Right atrium auricular region (tissue), 2 donors: Measurements from ENCODE around the gene THAP2. TPM values are rescaled to one million over a fixed set of nuclear protein-coding genes. Genes with fewer than 3 reads are reported as not detected.

Experiments
- DNase-seq: peaks from one replicate; pipeline ENCODE4 v3.0.0-alpha.2; 2019; ENCODE audit warnings: low spot score
- H3K27ac ChIP-seq, 2 donors: fragments of 200-600 bp; sonication (generic); 1 replicate in 1 of 2; 2 replicates in 1 of 2; pipeline ENCODE4 v1.5.1; 2016 to 2019
- H3K27me3 ChIP-seq, 2 donors: fragments of 200-600 bp; sonication (generic); one replicate each; pipeline versions ENCODE4 v1.5.1 to v1.6.0; 2017 to 2019
- H3K36me3 ChIP-seq: fragments of 200-600 bp; sonication (generic); one replicate; pipeline ENCODE4 v1.5.1; 2016
- H3K4me1 ChIP-seq, 2 donors: fragments of 200-600 bp; sonication (generic); one replicate each; pipeline versions ENCODE4 v1.5.1 to v1.6.0; 2017 to 2019
- H3K4me3 ChIP-seq, 2 donors: fragments of 200-600 bp; sonication (generic); 1 replicate in 1 of 2; 2 replicates in 1 of 2; pipeline ENCODE4 v1.5.1; 2017 to 2019; ENCODE audit warnings: mild to moderate bottlenecking in 1 of 2, moderate library complexity in 1 of 2
- H3K9me3 ChIP-seq, 2 donors: fragments of 200-600 bp; sonication (generic); one replicate each; pipeline ENCODE4 v1.5.1; 2019
- total RNA-seq, 2 donors: library from RNA; depleted of rRNA; stranded (reverse); fragments of >200 nt; gene quantifications; one replicate each; pipeline ENCODE4 v1.1.0, GENCODE V29; 2016
- TF ChIP-seq, protein P1 (sequence below), 2 donors: fragments of 200-600 bp; sonication (generic); IDR thresholded peaks; one replicate each; pipeline ENCODE4 v1.5.1; 2019; ENCODE audit warnings: antibody characterized with exemption in 2 of 2

The THAP2 gene
- total RNA-seq, 2 donors from 2014 or later: 2.0 to 5.2 TPM

DNA sequence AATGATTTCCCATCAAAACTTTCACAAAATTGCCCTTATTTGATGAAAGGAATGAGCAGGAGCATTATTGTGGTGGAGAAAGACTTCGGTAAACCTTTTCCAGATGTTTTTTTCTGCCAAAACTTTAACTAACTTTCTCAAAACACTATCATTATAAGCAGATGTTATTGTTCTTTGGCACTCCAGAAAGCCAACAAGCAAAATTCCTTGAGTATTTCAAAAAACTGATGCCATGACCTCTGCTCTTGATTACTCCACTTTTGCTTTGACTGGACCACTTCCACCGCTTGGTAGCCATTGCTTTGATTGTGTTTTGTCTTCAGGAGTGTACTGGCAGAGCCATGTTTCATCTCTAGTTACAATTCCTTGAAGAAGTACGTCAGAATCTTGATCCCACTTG lies 60.9 kb downstream of the THAP2 start:
- DNase-seq: no peak
- Histone ChIP-seq H3K9me3 (no peaks in the 10 kb centered on the region), H3K36me3 (no peaks in the 10 kb centered on the region), H3K4me3 (no peak overlapping the region), H3K27ac (no peak overlapping the region), H3K27me3 (no peaks in the 10 kb centered on the region), H3K4me1 (no peaks in the 10 kb centered on the region)
- TF ChIP-seq, protein P1, sequence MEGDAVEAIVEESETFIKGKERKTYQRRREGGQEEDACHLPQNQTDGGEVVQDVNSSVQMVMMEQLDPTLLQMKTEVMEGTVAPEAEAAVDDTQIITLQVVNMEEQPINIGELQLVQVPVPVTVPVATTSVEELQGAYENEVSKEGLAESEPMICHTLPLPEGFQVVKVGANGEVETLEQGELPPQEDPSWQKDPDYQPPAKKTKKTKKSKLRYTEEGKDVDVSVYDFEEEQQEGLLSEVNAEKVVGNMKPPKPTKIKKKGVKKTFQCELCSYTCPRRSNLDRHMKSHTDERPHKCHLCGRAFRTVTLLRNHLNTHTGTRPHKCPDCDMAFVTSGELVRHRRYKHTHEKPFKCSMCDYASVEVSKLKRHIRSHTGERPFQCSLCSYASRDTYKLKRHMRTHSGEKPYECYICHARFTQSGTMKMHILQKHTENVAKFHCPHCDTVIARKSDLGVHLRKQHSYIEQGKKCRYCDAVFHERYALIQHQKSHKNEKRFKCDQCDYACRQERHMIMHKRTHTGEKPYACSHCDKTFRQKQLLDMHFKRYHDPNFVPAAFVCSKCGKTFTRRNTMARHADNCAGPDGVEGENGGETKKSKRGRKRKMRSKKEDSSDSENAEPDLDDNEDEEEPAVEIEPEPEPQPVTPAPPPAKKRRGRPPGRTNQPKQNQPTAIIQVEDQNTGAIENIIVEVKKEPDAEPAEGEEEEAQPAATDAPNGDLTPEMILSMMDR (IDR thresholded peaks at IDR 0.05): no peak

DNA sequence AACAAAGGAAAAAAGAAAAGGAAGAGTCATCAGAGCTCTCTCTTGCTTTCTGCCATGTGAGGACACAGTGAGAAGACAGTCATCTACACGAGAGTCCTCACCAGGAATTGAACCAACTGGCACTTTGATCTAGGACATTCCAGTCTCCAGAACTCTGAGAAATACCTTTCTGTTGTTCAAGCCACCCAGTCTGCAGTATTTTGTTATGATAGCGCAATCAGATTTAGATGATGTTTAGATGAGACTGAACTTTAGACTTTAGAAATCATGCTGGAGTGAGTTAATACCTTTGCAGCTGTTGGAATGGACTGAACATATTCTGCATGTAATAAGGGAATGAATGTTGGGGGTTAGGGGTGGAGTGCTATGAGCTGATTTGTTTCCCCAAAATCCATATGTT lies 62.4 kb downstream of the THAP2 start:
- no peaks in the 10 kb centered on the region for H3K27me3 ChIP-seq
- no peak for DNase-seq

DNA sequence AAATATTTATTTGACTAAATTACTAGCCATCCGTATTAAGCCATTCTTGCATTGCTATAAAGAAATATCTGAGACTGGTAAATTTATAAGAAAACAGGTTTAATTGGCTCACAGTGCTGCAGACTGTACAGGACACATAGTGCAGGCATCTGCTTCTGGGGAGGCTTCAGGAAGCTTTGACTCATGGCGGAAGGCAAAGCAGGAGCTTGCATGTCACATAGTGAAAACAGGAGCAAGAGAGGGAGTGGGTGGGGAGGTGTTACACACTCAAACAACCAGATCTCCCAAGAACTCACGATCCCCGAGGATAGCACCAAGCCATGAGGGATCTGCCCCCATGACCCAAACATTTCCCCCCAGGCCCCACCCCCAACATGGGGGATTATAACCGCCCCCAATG lies 63.9 kb downstream of the THAP2 start:
- Histone ChIP-seq H3K27ac (no peak overlapping the region), H3K27me3 (no peaks in the 10 kb centered on the region), H3K9me3 (no peaks in the 10 kb centered on the region), H3K36me3 (no peaks in the 10 kb centered on the region), H3K4me1 (no peaks in the 10 kb centered on the region), H3K4me3 (no peak overlapping the region)
- DNase-seq: no peak
- TF ChIP-seq, protein P1 (IDR thresholded peaks at IDR 0.05): no peak

More for the DNA sequence above, 62.4 kb downstream of the THAP2 start:
- Histone ChIP-seq H3K4me1 (no peaks in the 10 kb centered on the region), H3K4me3 (no peak overlapping the region), H3K36me3 (no peaks in the 10 kb centered on the region), H3K9me3 (no peaks in the 10 kb centered on the region), H3K27ac (no peak overlapping the region)
- TF ChIP-seq, protein P1 (IDR thresholded peaks at IDR 0.05): no peak

Other genes starting within 250 kb of the THAP2 start
- gene LGR5, start 224.5 kb upstream of the THAP2 start, total RNA-seq: under 1 TPM; 0.19 to 0.31 TPM
- 10 to 100 TPM; 19.5 to 22.8 TPM for gene ZFC3H1, start 453 bp upstream of the THAP2 start, total RNA-seq
- gene TMEM19, start 21.8 kb downstream of the THAP2 start, total RNA-seq: 10 to 100 TPM; 19.5 to 20.5 TPM
- 10 to 100 TPM; 26.9 to 33.9 TPM for gene RAB21, start 90.6 kb downstream of the THAP2 start, total RNA-seq
- 10 to 100 TPM; 12.3 to 15.1 TPM for gene TBC1D15, start 175.5 kb downstream of the THAP2 start, total RNA-seq